ENCODE data around the gene MICAL1.

The MICAL1 gene

DNA sequence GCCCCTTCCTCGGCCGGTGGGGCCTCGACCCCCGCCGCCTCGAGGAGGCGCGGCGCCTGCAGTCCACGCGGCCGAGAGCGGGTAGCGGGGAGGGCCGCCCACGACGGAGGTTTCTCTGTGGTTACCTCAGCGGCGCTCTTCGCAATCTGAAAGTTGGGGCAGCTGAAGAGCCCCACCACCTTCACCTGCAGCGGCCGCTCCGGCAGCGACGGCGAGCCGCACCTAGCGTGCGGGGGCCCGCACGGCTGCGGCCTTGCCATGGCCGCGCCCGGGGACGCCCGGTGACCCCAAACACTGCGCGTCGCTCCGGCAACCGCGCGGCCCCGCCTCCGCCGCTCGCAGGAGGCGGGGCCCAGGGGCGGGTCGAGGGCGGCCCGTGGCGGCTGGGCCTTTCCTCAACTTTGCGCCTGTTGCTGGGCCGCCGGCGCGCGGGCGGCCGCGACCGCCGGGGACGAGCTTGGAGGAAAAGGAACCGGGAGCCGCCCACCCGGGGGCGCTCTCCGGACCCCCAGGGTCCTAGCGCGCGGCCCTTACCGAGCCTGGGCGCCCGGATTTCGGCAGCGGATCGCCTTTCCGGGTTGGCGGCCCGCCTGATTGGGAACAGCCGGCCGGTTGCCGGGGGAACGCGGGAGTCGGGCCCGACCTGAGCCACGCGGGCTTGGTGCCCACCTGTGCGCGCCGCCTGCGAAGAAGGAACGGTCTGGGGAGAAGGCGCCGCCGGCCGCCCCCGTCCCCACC, 15.1 kb downstream of the MICAL1 start, which contains the start of the genes PPIL6 and SMPD2 (continued):
- TF ChIP-seq, protein P1, sequence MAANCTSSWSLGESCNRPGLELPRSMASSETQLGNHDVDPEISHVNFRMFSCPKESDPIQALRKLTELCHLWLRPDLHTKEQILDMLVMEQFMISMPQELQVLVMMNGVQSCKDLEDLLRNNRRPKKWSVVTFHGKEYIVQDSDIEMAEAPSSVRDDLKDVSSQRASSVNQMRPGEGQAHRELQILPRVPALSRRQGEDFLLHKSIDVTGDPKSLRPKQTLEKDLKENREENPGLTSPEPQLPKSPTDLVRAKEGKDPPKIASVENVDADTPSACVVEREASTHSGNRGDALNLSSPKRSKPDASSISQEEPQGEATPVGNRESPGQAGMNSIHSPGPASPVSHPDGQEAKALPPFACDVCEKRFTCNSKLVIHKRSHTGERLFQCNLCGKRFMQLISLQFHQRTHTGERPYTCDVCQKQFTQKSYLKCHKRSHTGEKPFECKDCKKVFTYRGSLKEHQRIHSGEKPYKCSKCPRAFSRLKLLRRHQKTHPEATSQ (tag by site-specific recombination; IDR thresholded peaks at IDR 0.05): peak; percentile 70; the same call in 1 of the 2 replicates
- TF ChIP-seq ZNF624 (tag by site-specific recombination; IDR thresholded peaks at IDR 0.05): no peak
- TF ChIP-seq, protein P2, sequence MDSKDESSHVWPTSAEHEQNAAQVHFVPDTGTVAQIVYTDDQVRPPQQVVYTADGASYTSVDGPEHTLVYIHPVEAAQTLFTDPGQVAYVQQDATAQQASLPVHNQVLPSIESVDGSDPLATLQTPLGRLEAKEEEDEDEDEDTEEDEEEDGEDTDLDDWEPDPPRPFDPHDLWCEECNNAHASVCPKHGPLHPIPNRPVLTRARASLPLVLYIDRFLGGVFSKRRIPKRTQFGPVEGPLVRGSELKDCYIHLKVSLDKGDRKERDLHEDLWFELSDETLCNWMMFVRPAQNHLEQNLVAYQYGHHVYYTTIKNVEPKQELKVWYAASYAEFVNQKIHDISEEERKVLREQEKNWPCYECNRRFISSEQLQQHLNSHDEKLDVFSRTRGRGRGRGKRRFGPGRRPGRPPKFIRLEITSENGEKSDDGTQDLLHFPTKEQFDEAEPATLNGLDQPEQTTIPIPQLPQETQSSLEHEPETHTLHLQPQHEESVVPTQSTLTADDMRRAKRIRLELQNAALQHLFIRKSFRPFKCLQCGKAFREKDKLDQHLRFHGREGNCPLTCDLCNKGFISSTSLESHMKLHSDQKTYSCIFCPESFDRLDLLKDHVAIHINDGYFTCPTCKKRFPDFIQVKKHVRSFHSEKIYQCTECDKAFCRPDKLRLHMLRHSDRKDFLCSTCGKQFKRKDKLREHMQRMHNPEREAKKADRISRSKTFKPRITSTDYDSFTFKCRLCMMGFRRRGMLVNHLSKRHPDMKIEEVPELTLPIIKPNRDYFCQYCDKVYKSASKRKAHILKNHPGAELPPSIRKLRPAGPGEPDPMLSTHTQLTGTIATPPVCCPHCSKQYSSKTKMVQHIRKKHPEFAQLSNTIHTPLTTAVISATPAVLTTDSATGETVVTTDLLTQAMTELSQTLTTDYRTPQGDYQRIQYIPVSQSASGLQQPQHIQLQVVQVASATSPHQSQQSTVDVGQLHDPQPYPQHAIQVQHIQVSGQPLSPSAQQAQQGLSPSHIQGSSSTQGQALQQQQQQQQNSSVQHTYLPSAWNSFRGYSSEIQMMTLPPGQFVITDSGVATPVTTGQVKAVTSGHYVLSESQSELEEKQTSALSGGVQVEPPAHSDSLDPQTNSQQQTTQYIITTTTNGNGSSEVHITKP (tag by site-specific recombination; IDR thresholded peaks at IDR 0.05): peak; percentile 86
- TF ChIP-seq GLIS2 (tag by site-specific recombination; IDR thresholded peaks at IDR 0.05): peak; percentile 70
- no peak for TF ChIP-seq ZNF302 (tag by site-specific recombination; IDR thresholded peaks at IDR 0.05; ENCODE audit: low read depth)
- TF ChIP-seq, protein P3, sequence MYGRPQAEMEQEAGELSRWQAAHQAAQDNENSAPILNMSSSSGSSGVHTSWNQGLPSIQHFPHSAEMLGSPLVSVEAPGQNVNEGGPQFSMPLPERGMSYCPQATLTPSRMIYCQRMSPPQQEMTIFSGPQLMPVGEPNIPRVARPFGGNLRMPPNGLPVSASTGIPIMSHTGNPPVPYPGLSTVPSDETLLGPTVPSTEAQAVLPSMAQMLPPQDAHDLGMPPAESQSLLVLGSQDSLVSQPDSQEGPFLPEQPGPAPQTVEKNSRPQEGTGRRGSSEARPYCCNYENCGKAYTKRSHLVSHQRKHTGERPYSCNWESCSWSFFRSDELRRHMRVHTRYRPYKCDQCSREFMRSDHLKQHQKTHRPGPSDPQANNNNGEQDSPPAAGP (tag by site-specific recombination; IDR thresholded peaks at IDR 0.05): 0 out of 2 replicates have a peak, but pooled peaks have one; percentile 2
- peak; percentile 22; the same call in 1 of the 2 replicates for TF ChIP-seq GLIS1 (tag by site-specific recombination; IDR thresholded peaks at IDR 0.05)
- TF ChIP-seq, protein P4, sequence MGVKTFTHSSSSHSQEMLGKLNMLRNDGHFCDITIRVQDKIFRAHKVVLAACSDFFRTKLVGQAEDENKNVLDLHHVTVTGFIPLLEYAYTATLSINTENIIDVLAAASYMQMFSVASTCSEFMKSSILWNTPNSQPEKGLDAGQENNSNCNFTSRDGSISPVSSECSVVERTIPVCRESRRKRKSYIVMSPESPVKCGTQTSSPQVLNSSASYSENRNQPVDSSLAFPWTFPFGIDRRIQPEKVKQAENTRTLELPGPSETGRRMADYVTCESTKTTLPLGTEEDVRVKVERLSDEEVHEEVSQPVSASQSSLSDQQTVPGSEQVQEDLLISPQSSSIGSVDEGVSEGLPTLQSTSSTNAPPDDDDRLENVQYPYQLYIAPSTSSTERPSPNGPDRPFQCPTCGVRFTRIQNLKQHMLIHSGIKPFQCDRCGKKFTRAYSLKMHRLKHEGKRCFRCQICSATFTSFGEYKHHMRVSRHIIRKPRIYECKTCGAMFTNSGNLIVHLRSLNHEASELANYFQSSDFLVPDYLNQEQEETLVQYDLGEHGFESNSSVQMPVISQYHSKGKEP (tag by site-specific recombination; IDR thresholded peaks at IDR 0.05): 0 out of 2 replicates have a peak, but pooled peaks have one; percentile 60
- TF ChIP-seq YY1 (tag by site-specific recombination; IDR thresholded peaks at IDR 0.05): peak; percentile 64
- no peak for TF ChIP-seq WT1 (tag by site-specific recombination; IDR thresholded peaks at IDR 0.05)
- TF ChIP-seq ZNF223 (tag by site-specific recombination; IDR thresholded peaks at IDR 0.05): no peak
- no peak for TF ChIP-seq ZNF292 (tag by site-specific recombination; IDR thresholded peaks at IDR 0.05; ENCODE audit: borderline replicate concordance, low read depth)
- TF ChIP-seq, protein P5, sequence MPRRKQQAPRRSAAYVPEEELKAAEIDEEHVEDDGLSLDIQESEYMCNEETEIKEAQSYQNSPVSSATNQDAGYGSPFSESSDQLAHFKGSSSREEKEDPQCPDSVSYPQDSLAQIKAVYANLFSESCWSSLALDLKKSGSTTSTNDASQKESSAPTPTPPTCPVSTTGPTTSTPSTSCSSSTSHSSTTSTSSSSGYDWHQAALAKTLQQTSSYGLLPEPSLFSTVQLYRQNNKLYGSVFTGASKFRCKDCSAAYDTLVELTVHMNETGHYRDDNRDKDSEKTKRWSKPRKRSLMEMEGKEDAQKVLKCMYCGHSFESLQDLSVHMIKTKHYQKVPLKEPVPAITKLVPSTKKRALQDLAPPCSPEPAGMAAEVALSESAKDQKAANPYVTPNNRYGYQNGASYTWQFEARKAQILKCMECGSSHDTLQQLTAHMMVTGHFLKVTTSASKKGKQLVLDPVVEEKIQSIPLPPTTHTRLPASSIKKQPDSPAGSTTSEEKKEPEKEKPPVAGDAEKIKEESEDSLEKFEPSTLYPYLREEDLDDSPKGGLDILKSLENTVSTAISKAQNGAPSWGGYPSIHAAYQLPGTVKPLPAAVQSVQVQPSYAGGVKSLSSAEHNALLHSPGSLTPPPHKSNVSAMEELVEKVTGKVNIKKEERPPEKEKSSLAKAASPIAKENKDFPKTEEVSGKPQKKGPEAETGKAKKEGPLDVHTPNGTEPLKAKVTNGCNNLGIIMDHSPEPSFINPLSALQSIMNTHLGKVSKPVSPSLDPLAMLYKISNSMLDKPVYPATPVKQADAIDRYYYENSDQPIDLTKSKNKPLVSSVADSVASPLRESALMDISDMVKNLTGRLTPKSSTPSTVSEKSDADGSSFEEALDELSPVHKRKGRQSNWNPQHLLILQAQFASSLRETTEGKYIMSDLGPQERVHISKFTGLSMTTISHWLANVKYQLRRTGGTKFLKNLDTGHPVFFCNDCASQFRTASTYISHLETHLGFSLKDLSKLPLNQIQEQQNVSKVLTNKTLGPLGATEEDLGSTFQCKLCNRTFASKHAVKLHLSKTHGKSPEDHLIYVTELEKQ (tag by site-specific recombination; IDR thresholded peaks at IDR 0.05; ENCODE audit: borderline replicate concordance): no peak
- TF ChIP-seq ZNF629 (tag by site-specific recombination; IDR thresholded peaks at IDR 0.05): peak; percentile 23; the same call in 1 of the 2 replicates
- TF ChIP-seq ZNF324 (tag by site-specific recombination; IDR thresholded peaks at IDR 0.05): peak; percentile 34; the same call in 1 of the 2 replicates
- no peak for TF ChIP-seq ZNF19 (tag by site-specific recombination; IDR thresholded peaks at IDR 0.05; ENCODE audit: low read depth)
- TF ChIP-seq ZNF558 (tag by site-specific recombination; IDR thresholded peaks at IDR 0.05): no peak
- no peak for TF ChIP-seq ZNF529 (tag by site-specific recombination; IDR thresholded peaks at IDR 0.05; ENCODE audit: insufficient replicate concordance)
